GM12878 (cell line): ENCODE results near the gene MYO10. TPM values are rescaled to one million over a fixed set of nuclear protein-coding genes. Genes with fewer than 3 reads are reported as not detected.

Experiments used
- ATAC-seq: fragments of 200-7000 bp; cut with Tn5 transposase; 3 replicates; pipeline ENCODE4 v1.9.1; 2020; ENCODE audit warnings: mild to moderate bottlenecking, moderate library complexity
- BruUV-seq: library from RNA; stranded (reverse); fragments of 400-500 nt; replicated peaks from 2 replicates; lab custom pipeline; 2021; lab: Mats Ljungman, UMichigan
- CTCF ChIA-PET: fragments of 300-600 bp; sonication (Branson Sonifier 250); formaldehyde crosslinking; extraction: SDS; loops from one replicate; lab custom pipeline; 2021; ENCODE audit warnings: inconsistent platforms; lab: Yijun Ruan, JAX
- POLR2A ChIA-PET: fragments of 350-600 bp; formaldehyde crosslinking; extraction: SDS; loops from one replicate; lab custom pipeline; 2021; ENCODE audit warnings: inconsistent platforms; lab: Charles Lee
- RAD21 ChIA-PET: fragments of 300-600 bp; sonication (Branson Sonifier 250); formaldehyde crosslinking; loops from one replicate; lab custom pipeline; 2023; ENCODE audit warnings: antibody characterized with exemption; ENCODE audit not compliant: unreplicated experiment; lab: Charles Lee
- SMC1A ChIA-PET: fragments of 300-600 bp; sonication (Branson Sonifier 250); formaldehyde crosslinking; loops from one replicate; lab custom pipeline; 2023; ENCODE audit not compliant: unreplicated experiment, uncharacterized antibody; lab: Charles Lee
- DNase-seq: peaks from one replicate; pipeline ENCODE4 v3.0.0-alpha.2; 2011; ENCODE audit warnings: low read depth, low spot score
- FAIRE-seq: peaks from 3 replicates; lab custom pipeline; 2011; peaks lifted over from hg19 to GRCh38; lab: Jason Lieb, UNC
- H2AFZ ChIP-seq: 2 replicates; pipeline ENCODE4 v1.6.0; 2011; ENCODE audit warnings: low read depth, low read length, control low read depth; ENCODE audit not compliant: control insufficient read depth
- H3K27ac ChIP-seq: 2 replicates; pipeline ENCODE4 v1.5.1; 2011; ENCODE audit warnings: control low read depth; ENCODE audit not compliant: control insufficient read depth, insufficient read depth
- H3K27me3 ChIP-seq, 2 experiments: replicated peaks in 1 of 2; 2 replicates each; pipeline versions ENCODE4 v1.6.0 to v1.6.1; 2011; ENCODE audit warnings: low read length in 1 of 2; ENCODE audit not compliant: control insufficient read depth in 2 of 2, insufficient read depth in 2 of 2
- H3K36me3 ChIP-seq, 2 experiments: 2 replicates each; pipeline ENCODE4 v1.5.1; 2011; ENCODE audit warnings: low read length in 1 of 2; ENCODE audit not compliant: control insufficient read depth in 2 of 2, insufficient read depth in 2 of 2
- H3K4me1 ChIP-seq: 2 replicates; pipeline ENCODE4 v1.6.1; 2011; ENCODE audit warnings: mild to moderate bottlenecking, low read length, moderate library complexity, mixed read lengths; ENCODE audit not compliant: control insufficient read depth, insufficient read depth
- H3K4me2 ChIP-seq: 2 replicates; pipeline ENCODE4 v1.6.0; 2011; ENCODE audit warnings: control low read depth; ENCODE audit not compliant: control insufficient read depth, insufficient read depth
- H3K4me3 ChIP-seq: fragments of 200-600 bp; sonication (generic); 2 replicates; pipeline ENCODE4 v1.5.1; 2016
- H3K79me2 ChIP-seq: 2 replicates; pipeline ENCODE4 v1.6.0; 2011; ENCODE audit warnings: low read length; ENCODE audit not compliant: control insufficient read depth, insufficient read depth
- H3K9ac ChIP-seq: 2 replicates; pipeline ENCODE4 v1.8.0; 2011; ENCODE audit warnings: low read length, control low read depth, mixed read lengths; ENCODE audit not compliant: control insufficient read depth, insufficient read depth
- H3K9me3 ChIP-seq: replicated peaks from 3 replicates; pipeline ENCODE4 v1.5.1; 2011; ENCODE audit warnings: mild to moderate bottlenecking, low read length; ENCODE audit not compliant: control insufficient read depth, insufficient read depth
- H4K20me1 ChIP-seq: 2 replicates; pipeline ENCODE4 v1.6.0; 2011; ENCODE audit not compliant: control insufficient read depth, insufficient read depth
- ASH2L ChIP-seq: fragments of 300-600, 200-600 bp; sonication (generic); IDR thresholded peaks from 2 replicates; pipeline ENCODE4 v1.6.1; 2017; ENCODE audit warnings: low read depth, mild to moderate bottlenecking, borderline replicate concordance
- CBX3 ChIP-seq: fragments of 200-600 bp; sonication (generic); IDR thresholded peaks from 2 replicates; pipeline ENCODE4 v1.6.1; 2016; ENCODE audit warnings: low read depth, borderline replicate concordance
- CHD2 ChIP-seq: IDR thresholded peaks from 2 replicates; pipeline ENCODE4 v1.6.1; 2011; ENCODE audit warnings: low read depth, low read length, improper control_type of control experiment, borderline replicate concordance
- CREM ChIP-seq: IDR thresholded peaks from 2 replicates; pipeline ENCODE4 v1.6.1; 2014; ENCODE audit warnings: antibody characterized with exemption, low read depth
- IRF5 ChIP-seq: fragments of 450-650 bp; IDR thresholded peaks from 2 replicates; pipeline ENCODE4 v1.6.1; 2017; ENCODE audit warnings: borderline replicate concordance
- NR2F1 ChIP-seq: fragments of 450-650 bp; conservative IDR thresholded peaks from 2 replicates; pipeline ENCODE4 v1.6.1; 2017; ENCODE audit warnings: mild to moderate bottlenecking
- RELB ChIP-seq: fragments of 450-650 bp; IDR thresholded peaks from 2 replicates; pipeline ENCODE4 v1.6.1; 2017; ENCODE audit warnings: low read depth, mild to moderate bottlenecking, moderate library complexity
- SREBF1 ChIP-seq: IDR thresholded peaks from 2 replicates; pipeline ENCODE4 v1.6.1; 2012; ENCODE audit warnings: mild to moderate bottlenecking, low read length
- ZNF384 ChIP-seq: IDR thresholded peaks from 2 replicates; pipeline ENCODE4 v1.6.1; 2012; ENCODE audit warnings: low read depth, mild to moderate bottlenecking, low read length, improper control_type of control experiment, borderline replicate concordance
- WGBS: methylation state at CpG from one replicate; pipeline ENCODE4 v1.1.6; 2016; ENCODE audit warnings: low lambda C conversion rate; ENCODE audit not compliant: insufficient replicate concordance, insufficient coverage; ENCODE audit errors: missing lambda C conversion rate; 5-methylcytosine and 5-hydroxymethylcytosine counted together
- in situ Hi-C: fragments of 300-500 bp; cut with MboI; formaldehyde crosslinking; loops from 9 replicates; pipeline ENCODE4 v1.14.3; 2018; ENCODE audit warnings: mixed read lengths
- intact Hi-C: fragments of 100-400 bp; cut with micrococcal nuclease; formaldehyde crosslinking; loops from one replicate; pipeline ENCODE4 v1.14.2; 2022; ENCODE audit not compliant: unreplicated experiment
- polyA plus RNA-seq, 11 experiments: library from polyadenylated mRNA; depleted of rRNA in 4 of 11; unstranded in 6 of 11; stranded (reverse) in 5 of 11; fragments of >200 nt; fragmentation: Nextera tagmentation in 4 of 11; fragmentation: Illumina TruSeq in 1 of 11; extraction: Ambion mirVana in 4 of 11; extraction: Trizol in 1 of 11; gene quantifications; 1 replicate in 1 of 11; 2 replicates in 10 of 11; pipeline versions ENCODE4 v1.2.1 to v1.2.3, GENCODE V29; 2011 to 2016; ENCODE audit warnings: inconsistent platforms in 2 of 11, missing spikeins in 2 of 11, low read depth in 1 of 11
- total RNA-seq, 4 experiments: library from RNA; depleted of rRNA in 3 of 4; stranded (reverse); fragments of >200 nt in 3 of 4; fragmentation: Illumina TruSeq in 1 of 4; extraction: Trizol in 1 of 4; gene quantifications; 2 replicates each; pipeline versions ENCODE4 v1.2.1 to v1.2.3, GENCODE V29; 2013 to 2021

MYO10 gene
- total and polyA plus RNA-seq, 10 of the 15 experiments (the other 5 are each of a cell fraction or from before 2014, with no cell fraction given) = 0.02 to 0.77 (median 0.17) TPM

GRCh38 chr5:16858151-16858550 lies 77.9 kb downstream of the MYO10 start:
- H3K27me3 ChIP-seq = no peaks in the 10 kb centered on the region
- ChIA-PET RAD21 (no interaction called here), SMC1A (no interaction called here), POLR2A (no interaction called here), CTCF (no interaction called here)
- FAIRE-seq (no peak), ATAC-seq (no peak), DNase-seq (no peak)
- no peak overlapping the region for H3K27ac ChIP-seq
- H3K4me1 ChIP-seq = no peaks in the 10 kb centered on the region
- no peak overlapping the region for H3K4me2 ChIP-seq
- no peak overlapping the region for H3K9ac ChIP-seq
- H3K9me3 ChIP-seq = no peaks in the 10 kb centered on the region; the same call in 1 of the 3 replicates
- no peak overlapping the region for H3K4me3 ChIP-seq
- no peaks in the 10 kb centered on the region for H3K36me3 ChIP-seq
- no peaks in the 10 kb centered on the region for H3K79me2 ChIP-seq
- intact Hi-C loops (no loop called here), in situ Hi-C loops (no loop called here)
- 39% methylated on average over 6 of the region's 6 CpGs for WGBS
- no peak for TF ChIP-seq ASH2L
- TF ChIP-seq CHD2 = no peak
- no peak for TF ChIP-seq ZNF384
- TF ChIP-seq CREM = no peak
- no peak for TF ChIP-seq IRF5
- no peak for TF ChIP-seq NR2F1
- no peak for TF ChIP-seq SREBF1
- H2AFZ ChIP-seq = no peak overlapping the region
- H4K20me1 ChIP-seq = no peaks in the 10 kb centered on the region
- BruUV-seq = no TSS peak

GRCh38 chr5:16857635-16858034 lies 78.5 kb downstream of the MYO10 start:
- ChIA-PET CTCF (no interaction called here), SMC1A (no interaction called here)
- no peaks in the 10 kb centered on the region for H3K27me3 ChIP-seq
- in situ Hi-C loops = no loop called here
- no peak overlapping the region for H3K27ac ChIP-seq
- FAIRE-seq (no peak), DNase-seq (no peak), ATAC-seq (no peak)
- H4K20me1 ChIP-seq = no peaks in the 10 kb centered on the region
- H3K9ac ChIP-seq = no peak overlapping the region
- H3K9me3 ChIP-seq = no peaks in the 10 kb centered on the region; the same call in 1 of the 3 replicates
- TF ChIP-seq CBX3 (no peak), NR2F1 (no peak), RELB (no peak)
- TF ChIP-seq, all 136 proteins: peak for 0
- H3K4me2 ChIP-seq = no peak overlapping the region
- H2AFZ ChIP-seq = no peak overlapping the region
- no peak overlapping the region for H3K4me3 ChIP-seq
- no TSS peak for BruUV-seq
- H3K36me3 ChIP-seq = no peaks in the 10 kb centered on the region
- no peaks in the 10 kb centered on the region for H3K79me2 ChIP-seq
- intact Hi-C loops = no loop called here
- WGBS = 22% methylated on average over 4 of the region's 4 CpGs
- H3K4me1 ChIP-seq = no peaks in the 10 kb centered on the region
- RAD21 ChIA-PET = no interaction called here
- POLR2A ChIA-PET = no interaction called here
